Choroid plexus epithelial cell (primary cell): Measurements from ENCODE around the gene MYO1B.
A peak's percentile ranks its signal among the peaks of the same experiment; 100 is the strongest.

Experiments used
- DNase-seq: peaks from one replicate; pipeline ENCODE4 v3.0.0-alpha.2; 2010; ENCODE audit warnings: low read depth
- H3K4me3 ChIP-seq: 2 replicates; pipeline ENCODE4 v1.5.1; 2011; ENCODE audit warnings: low read depth, mild to moderate bottlenecking, control low read depth, low read length, moderate library complexity
- CTCF ChIP-seq: conservative IDR thresholded peaks from 2 replicates; pipeline ENCODE4 v1.5.1; 2011; ENCODE audit warnings: low read depth, mild to moderate bottlenecking, control low read depth, inconsistent platforms, low read length, moderate library complexity

Gene MYO1B

GRCh38 chr2:191374939-191375338 is 129.7 kb downstream of the MYO1B start:
- no peak overlapping the region for H3K4me3 ChIP-seq
- TF ChIP-seq CTCF: no peak
- no peak for DNase-seq

DNA sequence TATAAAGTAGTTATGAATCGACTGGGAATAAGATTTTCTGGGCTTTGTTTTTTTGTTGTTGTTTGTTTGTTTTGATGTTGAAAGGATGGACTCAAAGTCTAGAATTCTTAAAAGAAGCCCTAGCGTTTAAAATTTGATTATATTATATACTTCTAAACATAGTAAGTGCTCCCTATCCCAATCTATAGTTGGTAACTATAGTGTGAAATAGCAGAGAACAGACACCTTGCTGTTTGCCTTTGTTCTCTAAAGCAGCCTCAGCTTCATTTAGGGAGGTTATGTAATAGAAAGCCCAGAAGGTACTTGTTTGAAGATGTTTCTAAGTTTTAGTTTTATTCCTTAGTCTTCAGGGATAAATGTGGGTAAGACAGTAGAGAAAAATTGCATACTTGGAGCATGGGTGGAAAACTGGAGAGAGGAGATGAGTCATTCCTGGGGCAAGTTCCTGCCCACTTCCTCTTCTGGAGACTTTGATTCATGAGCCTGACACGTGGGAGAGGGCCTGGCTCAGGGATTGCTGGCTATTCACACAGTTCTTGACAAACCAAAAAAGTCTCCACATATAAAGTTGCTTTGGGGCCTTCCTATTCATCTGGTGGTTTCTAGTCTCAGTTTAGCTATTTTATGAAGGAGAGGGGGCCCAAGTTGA is 131.9 kb downstream of the MYO1B start:
- H3K4me3 ChIP-seq: no peak overlapping the region
- peak; percentile 94 for DNase-seq
- TF ChIP-seq CTCF: no peak

DNA sequence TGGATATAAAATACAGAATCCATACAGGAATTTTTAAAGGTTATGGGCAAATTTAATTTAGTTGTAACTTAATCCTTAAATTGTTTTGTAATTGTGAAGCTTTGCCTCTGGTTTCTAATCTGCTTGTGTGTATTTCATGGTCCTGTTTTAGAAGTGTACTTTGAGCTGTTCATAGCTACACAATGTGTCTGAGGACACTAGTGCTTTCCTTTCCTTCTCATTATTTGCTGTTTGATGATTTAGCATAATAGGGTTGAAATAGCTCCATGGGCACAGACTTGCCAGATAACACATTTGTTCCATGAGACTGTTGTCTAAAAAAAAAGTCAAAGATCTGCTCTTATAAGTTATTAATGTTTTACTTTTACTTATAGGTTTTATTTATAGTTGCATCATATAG is 134.2 kb downstream of the MYO1B start:
- H3K4me3 ChIP-seq: no peak overlapping the region
- TF ChIP-seq CTCF: no peak
- no peak for DNase-seq

GRCh38 chr2:191382801-191383200 is 137.6 kb downstream of the MYO1B start:
- no peak overlapping the region for H3K4me3 ChIP-seq
- no peak for TF ChIP-seq CTCF

GRCh38 chr2:191383486-191383885 is 138.3 kb downstream of the MYO1B start:
- no peak for TF ChIP-seq CTCF
- H3K4me3 ChIP-seq: no peak overlapping the region
- DNase-seq: no peak

More at GRCh38 chr2:191382801-191383200, 137.6 kb downstream of the MYO1B start:
- DNase-seq: peak; percentile 94

GRCh38 chr2:191384829-191385228 is 139.6 kb downstream of the MYO1B start:
- no peak overlapping the region for H3K4me3 ChIP-seq
- no peak for TF ChIP-seq CTCF
- DNase-seq: peak; percentile 25
